ENCODE results near the gene FGGY.
"Not testable (repeated sequence)": the region's sequence is repeated elsewhere in the genome, so short reads cannot be mapped to it uniquely, and the experiment has no call there.

Gene FGGY

DNA sequence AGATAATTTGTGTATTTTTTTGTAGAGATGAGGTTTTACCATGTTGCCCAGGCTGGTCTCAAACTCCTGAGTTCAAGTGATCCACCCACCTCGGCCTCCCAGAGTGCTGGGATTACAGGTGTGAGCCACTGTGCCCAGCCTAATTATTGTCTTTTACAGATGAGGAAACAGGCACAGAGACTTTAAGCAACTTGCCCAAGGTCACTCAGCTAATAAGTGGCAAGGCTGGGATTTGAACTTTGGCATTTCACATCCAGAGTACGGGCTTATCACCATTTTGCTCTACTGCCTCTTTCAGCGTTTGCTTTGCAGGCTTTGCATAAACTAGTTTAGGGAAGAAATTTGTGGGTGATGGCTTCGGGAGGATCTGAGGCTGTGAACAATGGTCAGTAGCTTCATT lies 57.3 kb downstream of the FGGY start:
- not testable (repeated sequence) for DNase-seq

DNA sequence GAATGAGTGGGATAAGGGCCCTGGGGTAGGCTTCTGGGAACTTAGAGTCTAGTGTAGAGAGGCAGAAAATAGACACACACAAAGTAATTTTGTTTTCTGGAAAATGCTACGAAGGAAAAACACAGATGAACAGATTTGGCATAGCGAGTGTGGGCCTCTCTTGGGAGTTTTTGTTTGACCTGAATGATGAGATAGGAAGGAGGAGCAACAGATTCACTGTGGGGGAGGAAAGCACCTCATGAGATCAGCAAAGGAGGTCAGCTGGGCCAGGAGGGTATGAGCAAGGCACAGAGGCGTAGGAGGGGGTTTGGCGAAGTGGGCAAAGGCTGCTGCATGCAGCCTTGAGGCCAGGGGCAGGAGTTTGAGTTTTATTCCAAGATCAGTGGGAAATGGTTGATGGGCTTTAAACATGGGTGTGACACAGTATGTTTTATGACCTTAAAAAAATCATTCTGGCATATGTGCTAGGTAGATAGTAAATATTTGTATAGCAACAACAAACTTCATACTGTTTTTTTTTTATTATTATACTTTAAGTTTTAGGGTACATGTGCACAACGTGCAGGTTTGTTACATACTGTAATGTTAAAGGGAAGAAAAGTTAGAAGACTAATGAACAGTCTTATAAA lies 57.9 kb downstream of the FGGY start:
- DNase-seq = no peak

DNA sequence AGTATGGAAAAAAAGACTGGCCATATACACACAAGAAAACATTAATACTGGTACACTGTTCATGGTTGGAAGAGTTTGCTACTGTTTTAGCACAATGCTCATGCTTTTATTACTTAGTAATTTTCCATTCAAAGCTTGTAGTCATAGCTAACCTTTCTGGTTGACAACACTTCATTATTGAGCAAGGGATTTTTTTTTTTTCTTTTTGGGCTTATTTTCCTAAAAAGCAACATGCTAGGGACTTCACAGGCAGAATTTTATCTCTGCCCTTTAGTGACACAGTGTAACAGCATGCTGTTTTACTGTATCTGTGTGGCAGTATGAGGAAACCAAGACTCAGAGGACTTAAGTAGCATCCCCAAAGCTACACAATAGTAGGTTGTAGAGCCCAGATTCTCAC lies 58.5 kb downstream of the FGGY start:
- DNase-seq = no peak

GRCh38 chr1:59356627-59357026 lies 59.7 kb downstream of the FGGY start:
- no peak for DNase-seq

DNA sequence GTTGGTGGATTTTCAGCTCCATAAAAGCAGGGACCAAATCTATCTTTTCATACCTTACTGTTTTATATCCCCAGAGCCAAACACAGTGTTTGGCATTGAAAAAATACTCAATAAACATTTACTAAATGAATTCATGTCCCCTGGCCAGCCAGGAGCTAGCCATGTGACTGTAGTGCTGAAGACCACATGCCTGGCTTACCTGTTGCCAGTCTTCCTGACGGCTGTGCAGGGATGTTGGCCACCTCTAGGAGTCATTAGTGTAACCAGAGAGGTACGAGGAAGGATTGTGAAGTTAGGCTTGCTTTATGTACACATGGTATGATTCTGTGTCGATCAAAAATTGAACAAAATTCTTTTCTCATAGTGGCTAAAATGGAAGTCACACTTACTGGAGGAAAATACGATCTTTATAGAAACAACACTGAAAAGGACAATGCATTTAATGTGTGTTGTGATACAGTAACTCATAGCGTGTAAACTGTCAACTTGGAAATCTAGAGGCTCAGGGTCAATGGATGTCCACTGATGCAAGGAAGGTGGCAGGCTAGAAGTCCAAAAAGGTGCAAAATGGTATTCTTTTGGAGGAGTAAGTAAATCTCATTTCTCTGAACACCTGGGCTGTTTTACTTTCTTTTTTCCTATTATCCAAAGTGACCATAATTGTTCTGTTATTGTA lies 60.9 kb downstream of the FGGY start:
- DNase-seq = no peak

GRCh38 chr1:59359325-59359724 lies 62.4 kb downstream of the FGGY start:
- DNase-seq = no peak

DNA sequence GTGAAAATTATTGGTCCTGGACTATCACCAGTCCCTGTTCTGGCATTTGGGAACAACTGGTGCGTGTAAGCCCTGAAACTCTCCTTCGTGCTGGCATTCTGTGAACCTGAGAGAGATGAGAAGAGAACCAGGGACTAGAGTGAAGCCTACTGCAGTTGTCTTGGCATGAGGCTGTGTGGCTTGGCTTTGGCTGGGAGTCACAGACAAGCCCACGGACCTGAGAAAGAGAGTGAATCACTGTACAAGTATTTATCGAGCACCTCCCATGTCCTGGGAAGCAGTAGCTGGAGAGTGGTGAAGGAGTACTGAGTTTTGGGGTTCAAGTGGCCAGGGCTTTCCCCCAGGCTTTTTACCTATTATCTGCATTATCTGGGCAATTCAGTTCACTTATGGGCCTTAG lies 63.3 kb downstream of the FGGY start:
- no peak for DNase-seq

DNA sequence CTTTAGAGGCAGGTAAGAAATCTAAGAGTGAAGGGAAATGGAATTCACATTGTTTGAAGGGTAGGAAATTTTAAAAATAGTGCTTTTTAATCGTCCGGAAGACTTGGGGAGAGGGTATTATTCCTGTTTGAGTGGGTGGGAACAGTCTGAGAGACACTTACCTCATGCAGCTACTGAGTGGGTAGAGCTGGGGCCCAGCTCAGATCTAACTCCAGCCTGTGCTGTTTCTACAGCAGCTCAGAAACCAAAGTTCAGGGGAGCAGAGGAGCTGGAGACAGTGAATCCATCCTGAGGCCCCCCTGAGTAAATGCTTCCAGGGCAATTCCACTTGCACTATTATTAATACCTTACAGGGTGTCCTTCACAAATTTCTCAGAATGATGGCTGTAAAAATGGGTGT lies 63.8 kb downstream of the FGGY start:
- DNase-seq = no peak

DNA sequence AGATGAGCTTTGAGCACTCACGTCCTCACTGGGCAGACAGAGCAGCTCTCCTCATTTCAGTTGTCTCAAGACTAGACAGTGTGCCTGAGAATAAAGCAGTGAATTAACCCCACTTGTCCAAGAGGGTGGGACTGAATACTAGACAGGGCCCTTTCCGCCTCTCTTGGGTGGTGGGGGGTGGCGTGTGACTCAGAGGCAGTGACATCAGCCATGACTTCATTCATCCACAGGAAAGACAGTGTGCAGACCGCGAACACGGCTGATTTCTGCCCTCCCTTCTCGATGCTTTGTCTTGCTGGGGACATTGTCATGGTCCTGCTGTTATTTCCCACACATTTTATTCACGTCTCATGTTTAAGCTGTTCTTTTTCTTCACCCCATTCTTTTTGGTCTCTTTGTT lies 64.9 kb downstream of the FGGY start:
- DNase-seq = no peak

- DNase-seq = no peak
Measured at GRCh38 chr1:59364037-59364436, 67.1 kb downstream of the FGGY start.

GRCh38 chr1:59366346-59366745 lies 69.5 kb downstream of the FGGY start:
- no peak for DNase-seq

DNA sequence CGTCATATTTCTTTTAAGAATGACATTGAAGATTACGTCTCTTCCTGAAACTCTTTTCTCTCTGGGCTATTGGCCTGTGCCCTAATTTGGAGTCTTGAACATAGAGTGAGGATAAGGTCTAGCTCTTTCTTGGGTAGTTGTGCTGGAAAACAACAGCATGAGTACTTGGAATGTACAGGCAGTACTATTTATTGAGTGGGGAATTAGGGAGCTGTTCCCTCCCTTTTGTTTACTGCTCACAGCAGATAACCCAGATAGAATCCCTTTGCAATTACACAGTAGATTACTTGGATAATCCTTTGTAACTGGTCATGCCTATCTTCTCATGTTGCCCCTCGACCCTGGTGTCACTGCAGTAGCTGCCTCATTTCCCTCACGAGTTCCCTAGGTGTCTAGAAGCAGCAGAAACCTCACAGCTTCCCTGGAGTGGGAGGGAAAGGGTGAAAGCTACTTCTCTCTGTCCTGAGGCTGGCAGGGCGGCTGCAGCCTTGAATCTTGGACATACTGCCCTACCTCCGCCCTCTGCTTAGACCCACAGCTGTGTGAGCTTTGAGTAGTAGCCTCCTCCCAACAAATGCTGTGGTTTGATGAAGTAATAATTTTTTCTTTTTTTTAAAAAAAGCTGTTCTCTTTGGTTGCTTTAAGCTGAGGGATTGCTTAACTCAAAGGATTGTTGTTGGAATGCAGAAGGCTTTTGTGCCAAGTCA lies 70.6 kb downstream of the FGGY start:
- DNase-seq = no peak

- DNase-seq = no peak
Measured at GRCh38 chr1:59368008-59368670, 71.2 kb downstream of the FGGY start.

- peak; percentile 74 to 89 for DNase-seq
Measured at GRCh38 chr1:59375321-59376220, 78.7 kb downstream of the FGGY start.

GRCh38 chr1:59377350-59377904 lies 80.5 kb downstream of the FGGY start:
- no peak for DNase-seq

GRCh38 chr1:59378621-59379370 lies 81.9 kb downstream of the FGGY start:
- no peak for DNase-seq

DNA sequence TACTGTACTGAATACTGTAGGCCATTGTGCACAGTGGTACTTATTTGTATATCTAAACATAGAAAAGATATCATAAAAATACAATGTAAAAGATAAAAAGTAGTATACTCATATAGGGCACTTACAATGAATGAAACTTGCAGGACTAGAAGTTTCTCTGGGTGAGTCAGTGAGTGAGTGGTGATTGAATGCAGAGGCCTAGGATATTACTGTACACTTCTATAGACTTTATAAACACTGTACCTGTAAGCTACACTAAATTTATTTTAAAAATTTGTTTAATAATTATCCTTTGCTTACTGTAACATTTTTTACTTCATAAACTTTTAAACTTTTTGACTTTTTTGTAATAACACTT lies 82.5 kb downstream of the FGGY start:
- DNase-seq = no peak

GRCh38 chr1:59383963-59384362 lies 87.1 kb downstream of the FGGY start:
- no peak for DNase-seq

DNA sequence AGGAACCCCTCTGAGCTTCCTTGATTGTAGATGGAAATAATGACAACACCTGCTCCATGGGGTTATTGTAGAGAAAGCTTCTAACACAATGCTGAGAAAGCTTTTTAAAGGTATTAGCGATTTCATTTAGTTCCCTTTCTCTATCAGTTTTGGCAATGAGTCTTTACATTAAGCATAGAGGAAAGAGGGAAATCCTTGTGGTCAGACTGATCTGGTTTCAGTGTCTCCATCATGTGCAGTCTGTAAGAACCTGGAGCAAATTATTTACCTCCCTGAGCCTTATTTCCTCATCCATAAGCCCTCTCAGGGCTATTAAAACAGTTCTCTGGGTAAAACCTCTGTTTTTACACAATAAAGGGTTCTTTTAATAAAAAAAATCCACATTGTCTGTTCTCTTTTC lies 87.5 kb downstream of the FGGY start:
- DNase-seq = no peak

DNA sequence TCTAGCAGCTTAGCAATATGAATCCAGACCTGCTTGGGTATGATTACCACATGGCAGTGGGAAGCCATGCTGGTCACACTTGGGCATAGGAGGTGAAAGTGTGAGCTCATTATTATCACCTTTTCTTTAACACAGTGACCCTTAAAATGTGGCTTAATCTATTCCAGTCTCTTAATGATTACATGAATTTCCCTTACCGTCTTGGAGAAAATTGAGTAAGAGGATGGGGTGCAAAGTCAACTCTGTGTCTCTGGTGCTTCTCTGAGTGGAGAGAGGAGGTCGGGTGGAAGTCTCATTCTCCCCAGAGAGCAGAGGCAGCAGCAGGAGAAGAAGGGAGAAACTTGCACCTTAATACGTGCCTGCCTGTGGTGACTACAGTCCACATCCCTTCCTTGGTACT lies 91.3 kb downstream of the FGGY start:
- no peak for DNase-seq

DNA sequence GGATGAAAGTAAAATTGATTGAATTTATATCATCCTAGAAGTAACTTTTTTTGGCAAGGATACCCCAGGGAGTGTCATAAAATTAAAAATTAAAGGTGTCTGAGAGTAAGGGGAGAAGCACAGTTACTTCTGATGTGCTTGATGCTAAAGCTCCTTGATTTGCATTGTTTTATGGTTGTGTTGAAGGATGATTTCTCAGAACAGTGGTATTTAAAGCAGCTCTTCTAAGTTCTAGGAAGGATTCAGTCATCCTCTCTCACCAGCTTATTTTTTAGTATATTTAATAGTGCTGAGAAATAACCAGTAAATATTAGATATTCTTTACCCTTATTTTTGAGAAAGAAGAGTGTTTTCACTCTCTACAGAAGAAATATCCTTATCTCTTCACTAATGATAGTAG lies 93.0 kb downstream of the FGGY start:
- no peak for DNase-seq

DNA sequence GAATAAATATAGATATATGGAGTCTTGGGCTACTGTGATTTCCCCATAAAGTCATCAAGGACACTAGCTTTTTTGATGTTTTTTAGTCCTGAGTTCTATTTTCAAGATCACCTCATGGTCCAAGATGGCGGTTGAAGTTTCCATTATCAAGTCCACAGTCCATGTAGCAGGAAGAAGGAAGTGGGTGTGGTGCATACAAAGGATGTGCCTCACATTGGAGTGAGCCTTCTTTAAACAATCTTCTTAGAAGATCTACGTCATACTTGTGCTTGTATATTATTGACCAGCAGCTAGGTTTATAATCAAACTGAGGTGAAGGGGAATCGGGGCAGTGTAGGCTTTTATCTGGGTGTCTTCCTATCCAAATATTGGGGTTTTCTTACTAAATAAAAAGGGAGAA lies 93.4 kb downstream of the FGGY start:
- no peak for DNase-seq
